Lower lobe of right lung (tissue), 2 donors: ENCODE results near the gene GRIP2. TPM values are rescaled to one million over a fixed set of nuclear protein-coding genes. Genes with fewer than 3 reads are reported as not detected.

ENCODE experiments used
- ATAC-seq, 2 donors: fragments of 200-7000 bp; cut with Tn5 transposase; one replicate each; pipeline ENCODE4 v1.9.1; 2020 to 2022; ENCODE audit warnings: mild to moderate bottlenecking in 2 of 2, moderate library complexity in 2 of 2
- DNase-seq: peaks from one replicate; pipeline ENCODE4 v3.0.0-alpha.2; 2020
- H3K27ac ChIP-seq: fragments of 200-600 bp; one replicate; pipeline ENCODE4 v1.8.0; 2022
- H3K27me3 ChIP-seq: fragments of 200-600 bp; one replicate; pipeline ENCODE4 v1.8.0; 2022; ENCODE audit warnings: low read depth
- H3K36me3 ChIP-seq: fragments of 200-600 bp; one replicate; pipeline ENCODE4 v1.8.0; 2022; ENCODE audit warnings: mild to moderate bottlenecking
- H3K4me1 ChIP-seq: fragments of 200-600 bp; one replicate; pipeline ENCODE4 v1.8.0; 2022
- H3K4me3 ChIP-seq: fragments of 200-600 bp; one replicate; pipeline ENCODE4 v1.8.0; 2022; ENCODE audit warnings: mild to moderate bottlenecking
- H3K9me3 ChIP-seq: fragments of 200-600 bp; one replicate; pipeline ENCODE4 v1.8.0; 2022
- CTCF ChIP-seq: fragments of 200-600 bp; IDR thresholded peaks from one replicate; pipeline ENCODE4 v1.8.0; 2022; ENCODE audit warnings: antibody characterized with exemption, mild to moderate bottlenecking
- intact Hi-C: fragments of 100-400 bp; cut with DNase I; formaldehyde crosslinking; loops from one replicate; pipeline ENCODE4 v1.11.0; 2022
- total RNA-seq: library from RNA; stranded (reverse); fragmentation: NEBNext Ultra II Directional; extraction: Animal tissue kit (Norgen Biotek cat#: 25700); gene quantifications from one replicate; pipeline ENCODE4 v1.2.1, GENCODE V29; 2021
- donor health status: DM: no; HTN: yes; CAD: no; lungs with severe emphysema.

Gene GRIP2
- total RNA-seq, 1 donor from 2014 or later = 1.1 TPM

- Histone ChIP-seq H3K4me3 (no peak overlapping the region), H3K4me1 (no peaks in the 10 kb centered on the region), H3K9me3 (no peaks in the 10 kb centered on the region), H3K27me3 (peaks cover 11% of the 10 kb centered on the region), H3K36me3 (no peaks in the 10 kb centered on the region), H3K27ac (no peak overlapping the region)
- DNase-seq (no peak), ATAC-seq (no peak)
- TF ChIP-seq CTCF = no peak
- intact Hi-C loops = no loop called here
Measured at GRCh38 chr3:14565868-14566588, 25.9 kb upstream of the GRIP2 start.

GRCh38 chr3:14564741-14565140 lies 24.6 kb upstream of the GRIP2 start:
- no peak overlapping the region for H3K27ac ChIP-seq
- H3K36me3 ChIP-seq = no peaks in the 10 kb centered on the region
- H3K4me1 ChIP-seq = no peaks in the 10 kb centered on the region
- intact Hi-C loops = no loop called here
- ATAC-seq = no peak
- peaks cover 14% of the 10 kb centered on the region for H3K27me3 ChIP-seq
- DNase-seq = no peak
- TF ChIP-seq CTCF = no peak
- H3K9me3 ChIP-seq = no peaks in the 10 kb centered on the region
- no peak overlapping the region for H3K4me3 ChIP-seq

GRCh38 chr3:14563946-14564539 lies 23.9 kb upstream of the GRIP2 start:
- H3K4me1 ChIP-seq = no peaks in the 10 kb centered on the region
- ATAC-seq = no peak
- no peak overlapping the region for H3K4me3 ChIP-seq
- DNase-seq = no peak
- peaks cover 17% of the 10 kb centered on the region for H3K27me3 ChIP-seq
- intact Hi-C loops = no loop called here
- no peaks in the 10 kb centered on the region for H3K9me3 ChIP-seq
- H3K27ac ChIP-seq = no peak overlapping the region
- H3K36me3 ChIP-seq = no peaks in the 10 kb centered on the region
- no peak for TF ChIP-seq CTCF

- ATAC-seq (no peak), DNase-seq (no peak)
- TF ChIP-seq CTCF = no peak
- no peak overlapping the region for H3K27ac ChIP-seq
- intact Hi-C loops = no loop called here
- no peak overlapping the region for H3K4me3 ChIP-seq
- H3K4me1 ChIP-seq = no peaks in the 10 kb centered on the region
- no peaks in the 10 kb centered on the region for H3K9me3 ChIP-seq
- no peaks in the 10 kb centered on the region for H3K36me3 ChIP-seq
- H3K27me3 ChIP-seq = peaks cover 26% of the 10 kb centered on the region
Measured at GRCh38 chr3:14562121-14562890, 22.2 kb upstream of the GRIP2 start.

GRCh38 chr3:14561051-14561960 lies 21.2 kb upstream of the GRIP2 start:
- DNase-seq = no peak
- no peak for TF ChIP-seq CTCF
- H3K27me3 ChIP-seq = peaks cover 26% of the 10 kb centered on the region

More at GRCh38 chr3:14561051-14561960, 21.2 kb upstream of the GRIP2 start:
- no peak for ATAC-seq
- intact Hi-C loops = no loop called here
- Histone ChIP-seq H3K4me3 (no peak overlapping the region), H3K27ac (no peak overlapping the region), H3K4me1 (no peaks in the 10 kb centered on the region), H3K36me3 (no peaks in the 10 kb centered on the region), H3K9me3 (no peaks in the 10 kb centered on the region)
